Liver (tissue), 9 donors: Measurements from ENCODE around the gene BORCS8. TPM values are rescaled to one million over a fixed set of nuclear protein-coding genes. Genes with fewer than 3 reads are reported as not detected.

ENCODE experiments used
- DNase-seq: peaks from one replicate; pipeline ENCODE4 v3.0.0-alpha.2; 2017; ENCODE audit warnings: low spot score
- H3K27ac ChIP-seq, 2 donors: one replicate each; pipeline ENCODE4 v1.7.0; 2013; ENCODE audit warnings: inconsistent platforms in 2 of 2, low read length in 2 of 2, control low read depth in 1 of 2, low read depth in 1 of 2, mild to moderate bottlenecking in 1 of 2
- H3K27me3 ChIP-seq, 4 donors: one replicate each; pipeline versions ENCODE4 v1.6.1 to v1.7.0; 2013; ENCODE audit warnings: low read length in 3 of 4, inconsistent platforms in 1 of 4, mild to moderate bottlenecking in 1 of 4, moderate library complexity in 1 of 4; ENCODE audit not compliant: control insufficient read depth in 4 of 4, insufficient read depth in 4 of 4
- H3K36me3 ChIP-seq, 4 donors: one replicate each; pipeline versions ENCODE4 v1.6.1 to v1.7.0; 2013; ENCODE audit warnings: low read length in 3 of 4, mild to moderate bottlenecking in 3 of 4, low read depth in 1 of 4, moderate library complexity in 1 of 4; ENCODE audit not compliant: control insufficient read depth in 4 of 4, insufficient read depth in 3 of 4
- H3K4me1 ChIP-seq, 4 donors: one replicate each; pipeline versions ENCODE4 v1.6.1 to v1.7.0; 2013; ENCODE audit warnings: low read length in 3 of 4, mild to moderate bottlenecking in 3 of 4, moderate library complexity in 1 of 4; ENCODE audit not compliant: control insufficient read depth in 4 of 4, insufficient read depth in 4 of 4
- H3K4me3 ChIP-seq, 3 donors: one replicate each; pipeline versions ENCODE4 v1.6.1 to v1.7.0; 2013; ENCODE audit warnings: low read length in 3 of 3, control low read depth in 1 of 3, low read depth in 1 of 3, mild to moderate bottlenecking in 1 of 3
- H3K9ac ChIP-seq, 2 donors: one replicate each; pipeline ENCODE4 v1.7.0; 2013; ENCODE audit warnings: low read length in 2 of 2, mild to moderate bottlenecking in 2 of 2, moderate library complexity in 2 of 2, control low read depth in 1 of 2, low read depth in 1 of 2
- H3K9me3 ChIP-seq, 4 donors: one replicate each; pipeline versions ENCODE4 v1.6.1 to v1.7.0; 2013; ENCODE audit warnings: low read length in 3 of 4; ENCODE audit not compliant: control insufficient read depth in 4 of 4
- ATF3 ChIP-seq: IDR thresholded peaks from 2 replicates; pipeline ENCODE4 v1.6.1; 2016; ENCODE audit warnings: antibody characterized with exemption
- CTCF ChIP-seq: fragments of 150-350 bp; IDR thresholded peaks from 2 replicates; pipeline ENCODE4 v1.5.1; 2017; ENCODE audit warnings: improper control_type of control experiment, low read depth, low read length; ENCODE audit not compliant: missing input control
- EGR1 ChIP-seq, 2 donors: IDR thresholded peaks; 2 replicates each; pipeline ENCODE4 v1.6.1; 2016 to 2018; ENCODE audit warnings: antibody characterized with exemption in 2 of 2, low read depth in 2 of 2
- FOXA1 ChIP-seq: IDR thresholded peaks from 2 replicates; pipeline ENCODE4 v1.6.1; 2016; ENCODE audit warnings: antibody characterized with exemption
- FOXA2 ChIP-seq: IDR thresholded peaks from 2 replicates; pipeline ENCODE4 v1.6.1; 2016; ENCODE audit warnings: antibody characterized with exemption
- GABPA ChIP-seq, 2 donors: IDR thresholded peaks in 1 of 2; conservative IDR thresholded peaks in 1 of 2; 2 replicates each; pipeline ENCODE4 v1.6.1; 2016; ENCODE audit warnings: antibody characterized with exemption in 2 of 2, mild to moderate bottlenecking in 1 of 2, moderate library complexity in 1 of 2
- HNF4A ChIP-seq, 2 donors: conservative IDR thresholded peaks; 2 replicates each; pipeline ENCODE4 v1.6.1; 2016; ENCODE audit warnings: antibody characterized with exemption in 2 of 2, mild to moderate bottlenecking in 2 of 2
- HNF4G ChIP-seq: IDR thresholded peaks from 2 replicates; pipeline ENCODE4 v1.6.1; 2016; ENCODE audit warnings: antibody characterized with exemption
- JUND ChIP-seq, 2 donors: IDR thresholded peaks; 2 replicates each; pipeline ENCODE4 v1.6.1; 2016; ENCODE audit warnings: antibody characterized with exemption in 2 of 2
- MAX ChIP-seq: IDR thresholded peaks from 2 replicates; pipeline ENCODE4 v1.6.1; 2016; ENCODE audit warnings: antibody characterized with exemption
- NR2F2 ChIP-seq: IDR thresholded peaks from 2 replicates; pipeline ENCODE4 v1.6.1; 2016; ENCODE audit warnings: antibody characterized with exemption
- RAD21 ChIP-seq, 2 donors: IDR thresholded peaks; 2 replicates each; pipeline ENCODE4 v1.6.1; 2016; ENCODE audit warnings: antibody characterized with exemption in 2 of 2, mild to moderate bottlenecking in 2 of 2
- RXRA ChIP-seq, 2 donors: IDR thresholded peaks; 2 replicates each; pipeline ENCODE4 v1.6.1; 2017 to 2018; ENCODE audit warnings: antibody characterized with exemption in 2 of 2, mild to moderate bottlenecking in 1 of 2
- SP1 ChIP-seq: IDR thresholded peaks from 2 replicates; pipeline ENCODE4 v1.6.1; 2018; ENCODE audit warnings: antibody characterized with exemption, mild to moderate bottlenecking
- TAF1 ChIP-seq: conservative IDR thresholded peaks from 2 replicates; pipeline ENCODE4 v1.6.1; 2016; ENCODE audit warnings: antibody characterized with exemption, mild to moderate bottlenecking
- YY1 ChIP-seq: IDR thresholded peaks from 2 replicates; pipeline ENCODE4 v1.6.1; 2016; ENCODE audit warnings: antibody characterized with exemption, mild to moderate bottlenecking
- whole genome bisulfite sequencing: extraction: QIAGEN DNeasy Blood & Tissue Kit; methylation state at CpG from one replicate; pipeline ENCODE4 v1.1.7; 2013; 5-methylcytosine and 5-hydroxymethylcytosine counted together
- polyA plus RNA-seq, 2 donors: library from polyadenylated mRNA; stranded (reverse) in 1 of 2; unstranded in 1 of 2; fragments of 200-250 nt in 1 of 2; fragments of >200 nt in 1 of 2; fragmentation: Nextera tagmentation in 1 of 2; extraction: Ambion mirVana in 1 of 2; gene quantifications; one replicate each; pipeline versions ENCODE4 v1.2.1 to v1.2.3, GENCODE V29; 2013 to 2015
- total RNA-seq, 2 donors: library from RNA; depleted of rRNA; stranded (reverse); fragments of >200 nt; gene quantifications; one replicate each; pipeline ENCODE4 v1.2.3, GENCODE V29; 2014
- TF ChIP-seq, protein P1 (sequence below): IDR thresholded peaks from 2 replicates; pipeline ENCODE4 v1.6.1; 2016; ENCODE audit warnings: antibody characterized with exemption
- TF ChIP-seq, protein P2 (sequence below): IDR thresholded peaks from 2 replicates; pipeline ENCODE4 v1.6.1; 2016; ENCODE audit warnings: antibody characterized with exemption, mild to moderate bottlenecking
- donor health status: healthy.
- donor health status: healthy.
- donor health status: healthy.
- donor health status: healthy.
- donor health status: healthy.

BORCS8 gene
- total and polyA plus RNA-seq, 4 donors: 7.6 to 13.5 (median 9.4) TPM

DNA sequence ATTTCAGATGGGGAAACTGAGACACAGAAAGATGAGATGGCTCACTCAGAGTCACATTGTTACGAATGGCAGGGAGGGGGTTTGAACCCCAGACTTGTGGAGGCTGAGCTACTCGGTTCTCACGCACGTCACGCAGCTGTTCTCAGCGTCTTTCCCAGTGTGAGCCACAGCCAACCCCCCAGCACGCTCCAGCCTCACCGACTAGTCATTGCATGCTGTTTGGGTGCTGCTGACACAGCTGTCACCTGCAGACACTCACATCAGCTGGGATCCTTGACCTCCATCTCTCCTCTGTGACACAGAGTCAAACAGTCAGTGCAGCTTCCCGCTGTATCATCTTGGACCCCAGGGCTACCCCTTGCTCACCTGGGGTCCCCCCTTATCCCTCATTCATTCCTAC lies 17.4 kb upstream of the BORCS8 start:
- TF ChIP-seq, protein P1, sequence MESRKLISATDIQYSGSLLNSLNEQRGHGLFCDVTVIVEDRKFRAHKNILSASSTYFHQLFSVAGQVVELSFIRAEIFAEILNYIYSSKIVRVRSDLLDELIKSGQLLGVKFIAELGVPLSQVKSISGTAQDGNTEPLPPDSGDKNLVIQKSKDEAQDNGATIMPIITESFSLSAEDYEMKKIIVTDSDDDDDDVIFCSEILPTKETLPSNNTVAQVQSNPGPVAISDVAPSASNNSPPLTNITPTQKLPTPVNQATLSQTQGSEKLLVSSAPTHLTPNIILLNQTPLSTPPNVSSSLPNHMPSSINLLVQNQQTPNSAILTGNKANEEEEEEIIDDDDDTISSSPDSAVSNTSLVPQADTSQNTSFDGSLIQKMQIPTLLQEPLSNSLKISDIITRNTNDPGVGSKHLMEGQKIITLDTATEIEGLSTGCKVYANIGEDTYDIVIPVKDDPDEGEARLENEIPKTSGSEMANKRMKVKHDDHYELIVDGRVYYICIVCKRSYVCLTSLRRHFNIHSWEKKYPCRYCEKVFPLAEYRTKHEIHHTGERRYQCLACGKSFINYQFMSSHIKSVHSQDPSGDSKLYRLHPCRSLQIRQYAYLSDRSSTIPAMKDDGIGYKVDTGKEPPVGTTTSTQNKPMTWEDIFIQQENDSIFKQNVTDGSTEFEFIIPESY: no peak
- TF ChIP-seq YY1 (no peak), NR2F2 (no peak), RXRA (IDR thresholded peaks at IDR 0.05) (no peak), TAF1 (no peak), FOXA1 (no peak), HNF4A (conservative IDR thresholded peaks at IDR 0.05) (no peak), HNF4G (no peak), GABPA (IDR thresholded peaks at IDR 0.05 in 1 of 2, conservative IDR thresholded peaks at IDR 0.05 in 1 of 2) (no peak), JUND (IDR thresholded peaks at IDR 0.05) (no peak), SP1 (no peak), ATF3 (no peak), EGR1 (IDR thresholded peaks at IDR 0.05; ENCODE audit: low read depth in 2 of 2) (no peak), FOXA2 (no peak), MAX (no peak), CTCF (no peak), RAD21 (IDR thresholded peaks at IDR 0.05) (no peak)
- TF ChIP-seq, protein P2, sequence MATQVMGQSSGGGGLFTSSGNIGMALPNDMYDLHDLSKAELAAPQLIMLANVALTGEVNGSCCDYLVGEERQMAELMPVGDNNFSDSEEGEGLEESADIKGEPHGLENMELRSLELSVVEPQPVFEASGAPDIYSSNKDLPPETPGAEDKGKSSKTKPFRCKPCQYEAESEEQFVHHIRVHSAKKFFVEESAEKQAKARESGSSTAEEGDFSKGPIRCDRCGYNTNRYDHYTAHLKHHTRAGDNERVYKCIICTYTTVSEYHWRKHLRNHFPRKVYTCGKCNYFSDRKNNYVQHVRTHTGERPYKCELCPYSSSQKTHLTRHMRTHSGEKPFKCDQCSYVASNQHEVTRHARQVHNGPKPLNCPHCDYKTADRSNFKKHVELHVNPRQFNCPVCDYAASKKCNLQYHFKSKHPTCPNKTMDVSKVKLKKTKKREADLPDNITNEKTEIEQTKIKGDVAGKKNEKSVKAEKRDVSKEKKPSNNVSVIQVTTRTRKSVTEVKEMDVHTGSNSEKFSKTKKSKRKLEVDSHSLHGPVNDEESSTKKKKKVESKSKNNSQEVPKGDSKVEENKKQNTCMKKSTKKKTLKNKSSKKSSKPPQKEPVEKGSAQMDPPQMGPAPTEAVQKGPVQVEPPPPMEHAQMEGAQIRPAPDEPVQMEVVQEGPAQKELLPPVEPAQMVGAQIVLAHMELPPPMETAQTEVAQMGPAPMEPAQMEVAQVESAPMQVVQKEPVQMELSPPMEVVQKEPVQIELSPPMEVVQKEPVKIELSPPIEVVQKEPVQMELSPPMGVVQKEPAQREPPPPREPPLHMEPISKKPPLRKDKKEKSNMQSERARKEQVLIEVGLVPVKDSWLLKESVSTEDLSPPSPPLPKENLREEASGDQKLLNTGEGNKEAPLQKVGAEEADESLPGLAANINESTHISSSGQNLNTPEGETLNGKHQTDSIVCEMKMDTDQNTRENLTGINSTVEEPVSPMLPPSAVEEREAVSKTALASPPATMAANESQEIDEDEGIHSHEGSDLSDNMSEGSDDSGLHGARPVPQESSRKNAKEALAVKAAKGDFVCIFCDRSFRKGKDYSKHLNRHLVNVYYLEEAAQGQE: no peak
- no peaks in the 10 kb centered on the region for H3K36me3 ChIP-seq
- H3K27ac ChIP-seq: no peak overlapping the region
- DNase-seq: no peak
- H3K4me3 ChIP-seq: no peak overlapping the region
- peaks cover 0 to 5% (median 4%) of the 10 kb centered on the region in 4 donors for H3K27me3 ChIP-seq
- H3K9ac ChIP-seq: no peak overlapping the region
- no peaks in the 10 kb centered on the region for H3K4me1 ChIP-seq
- 60% methylated on average over 9 of the region's 9 CpGs for WGBS
- H3K9me3 ChIP-seq: no peaks in the 10 kb centered on the region
